GM19468 (cell line): ENCODE data around the gene LSM7.

Experiments
- ATAC-seq: cut with Tn5 transposase; IDR thresholded peaks from one replicate; pipeline ENCODE4 v1.9.1; 2021; ENCODE audit warnings: mild to moderate bottlenecking, moderate library complexity, moderate number of reproducible peaks; ENCODE audit not compliant: unreplicated experiment; ENCODE audit errors: extremely low read depth

LSM7 gene

GRCh38 chr19:2338751-2339643 is 10.6 kb upstream of the LSM7 start:
- ATAC-seq, result no peak

DNA sequence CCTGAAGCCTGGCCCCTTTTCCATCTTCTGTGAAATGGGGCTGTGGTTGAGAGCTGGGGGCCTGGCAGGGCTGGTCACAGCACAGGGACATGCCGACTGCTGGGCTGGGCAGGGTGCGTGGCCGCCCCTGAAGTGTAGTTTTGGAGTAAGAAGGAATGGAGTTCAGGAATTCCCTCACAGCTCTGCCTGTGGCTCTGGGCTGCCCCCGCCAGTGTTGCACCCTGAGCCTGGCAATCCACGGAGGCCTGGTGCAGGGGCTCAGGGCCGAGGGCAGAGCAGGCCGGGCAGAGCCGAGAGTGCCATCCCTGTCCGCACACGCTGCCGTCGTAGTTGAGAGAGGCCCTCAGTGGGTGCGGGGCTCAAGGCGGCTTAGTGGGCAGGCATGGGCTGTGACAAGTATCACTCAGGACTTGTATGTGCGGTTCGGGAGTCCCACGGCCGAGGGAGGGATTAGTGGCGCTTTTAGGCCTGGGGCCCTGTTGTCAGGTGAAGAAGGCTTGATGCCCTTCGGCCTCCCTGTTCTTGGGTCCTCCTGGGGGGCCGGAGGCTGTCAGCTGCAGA is 9.7 kb upstream of the LSM7 start:
- ATAC-seq, result no peak

- ATAC-seq, result no peak
Observed at GRCh38 chr19:2337329-2337707, 8.9 kb upstream of the LSM7 start.

GRCh38 chr19:2336528-2337328 is 8.3 kb upstream of the LSM7 start:
- no peak for ATAC-seq

- ATAC-seq, result no peak
Observed at GRCh38 chr19:2335848-2336247, 7.5 kb upstream of the LSM7 start.

GRCh38 chr19:2334986-2335846 is 6.8 kb upstream of the LSM7 start:
- no peak for ATAC-seq

GRCh38 chr19:2334426-2334825 is 6.0 kb upstream of the LSM7 start:
- no peak for ATAC-seq

- no peak for ATAC-seq
Observed at GRCh38 chr19:2333807-2334211, 5.4 kb upstream of the LSM7 start.

GRCh38 chr19:2333027-2333806 is 4.8 kb upstream of the LSM7 start:
- ATAC-seq, result no peak

- ATAC-seq, result no peak
Observed at GRCh38 chr19:2332341-2333026, 4.1 kb upstream of the LSM7 start.

- no peak for ATAC-seq
Observed at GRCh38 chr19:2331601-2332246, 3.3 kb upstream of the LSM7 start.

GRCh38 chr19:2330632-2331284 is 2.4 kb upstream of the LSM7 start:
- ATAC-seq, result no peak

DNA sequence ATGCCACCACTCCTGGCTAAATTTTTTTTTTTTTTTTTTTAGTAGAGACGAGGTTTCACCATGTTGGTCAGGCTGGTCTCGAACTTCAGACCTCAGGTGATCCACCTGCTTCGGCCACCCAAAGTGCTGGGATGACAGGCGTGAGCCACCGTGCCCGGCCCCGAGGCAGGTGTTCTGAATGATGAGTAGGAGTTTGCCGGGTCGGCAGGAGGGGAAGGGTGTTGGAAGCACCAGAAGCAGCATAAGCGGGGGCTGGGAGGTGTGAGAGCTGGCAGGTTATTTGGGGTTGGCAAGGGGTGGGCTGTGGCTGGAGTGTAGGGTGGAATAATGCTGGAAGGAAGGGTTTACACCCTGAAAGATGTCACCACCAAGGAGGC is 1.9 kb upstream of the LSM7 start:
- no peak for ATAC-seq

DNA sequence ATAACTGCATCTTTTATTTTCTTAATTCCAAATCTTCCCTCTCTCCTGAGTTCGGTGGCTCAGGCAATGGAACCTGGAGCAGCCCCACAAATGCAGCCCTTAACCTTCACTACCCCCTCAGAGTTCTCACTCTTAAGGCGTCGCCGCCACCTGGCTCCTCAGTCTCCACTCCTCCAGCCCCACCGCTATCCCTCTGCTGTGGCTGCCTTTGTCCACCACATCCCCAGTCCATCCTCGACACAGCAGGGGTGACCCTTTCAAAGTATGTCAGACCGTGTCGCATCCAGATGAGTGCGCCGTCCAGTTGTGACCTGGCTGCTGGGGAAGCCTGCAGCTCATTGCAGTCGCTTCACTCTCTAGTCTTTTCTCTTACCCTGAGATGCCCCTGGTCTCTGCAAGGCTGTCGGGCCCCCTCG is 1.1 kb upstream of the LSM7 start:
- no peak for ATAC-seq

- no peak for ATAC-seq
Observed at GRCh38 chr19:2329149-2329478, 728 bp upstream of the LSM7 start.

- no peak for ATAC-seq
Observed at GRCh38 chr19:2327773-2328400, 499 bp downstream of the LSM7 start.

- no peak for ATAC-seq
Observed at GRCh38 chr19:2326699-2327360, 1.6 kb downstream of the LSM7 start.
